Choroid plexus epithelial cell (primary cell): ENCODE results near the gene PRR16.

Source experiments
- DNase-seq: peaks from one replicate; pipeline ENCODE4 v3.0.0-alpha.2; 2010; ENCODE audit warnings: low read depth
- H3K4me3 ChIP-seq: 2 replicates; pipeline ENCODE4 v1.5.1; 2011; ENCODE audit warnings: low read depth, mild to moderate bottlenecking, control low read depth, low read length, moderate library complexity
- TF ChIP-seq, protein P1 (sequence below): conservative IDR thresholded peaks from 2 replicates; pipeline ENCODE4 v1.5.1; 2011; ENCODE audit warnings: low read depth, mild to moderate bottlenecking, control low read depth, inconsistent platforms, low read length, moderate library complexity

Gene PRR16

DNA sequence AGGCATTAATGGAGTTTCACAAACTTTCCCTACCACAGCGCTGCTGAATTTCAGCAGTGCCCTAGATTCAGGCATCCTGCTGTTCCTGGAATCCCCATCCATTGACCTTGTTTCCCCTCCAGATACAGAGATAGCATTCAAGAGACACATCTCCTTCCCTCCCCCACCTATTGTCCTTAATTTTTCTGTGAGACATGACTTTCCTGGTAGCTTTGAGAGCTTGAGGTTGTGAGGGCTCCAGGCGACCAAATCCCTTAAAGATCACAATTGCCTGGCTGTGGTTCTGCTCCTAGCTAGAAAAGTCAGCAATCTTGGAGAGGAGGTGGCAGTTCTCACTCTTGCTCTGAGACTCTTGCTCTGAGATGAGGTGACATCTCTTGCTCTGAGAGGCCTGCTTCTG lies 48.0 kb downstream of the PRR16 start:
- TF ChIP-seq, protein P1, sequence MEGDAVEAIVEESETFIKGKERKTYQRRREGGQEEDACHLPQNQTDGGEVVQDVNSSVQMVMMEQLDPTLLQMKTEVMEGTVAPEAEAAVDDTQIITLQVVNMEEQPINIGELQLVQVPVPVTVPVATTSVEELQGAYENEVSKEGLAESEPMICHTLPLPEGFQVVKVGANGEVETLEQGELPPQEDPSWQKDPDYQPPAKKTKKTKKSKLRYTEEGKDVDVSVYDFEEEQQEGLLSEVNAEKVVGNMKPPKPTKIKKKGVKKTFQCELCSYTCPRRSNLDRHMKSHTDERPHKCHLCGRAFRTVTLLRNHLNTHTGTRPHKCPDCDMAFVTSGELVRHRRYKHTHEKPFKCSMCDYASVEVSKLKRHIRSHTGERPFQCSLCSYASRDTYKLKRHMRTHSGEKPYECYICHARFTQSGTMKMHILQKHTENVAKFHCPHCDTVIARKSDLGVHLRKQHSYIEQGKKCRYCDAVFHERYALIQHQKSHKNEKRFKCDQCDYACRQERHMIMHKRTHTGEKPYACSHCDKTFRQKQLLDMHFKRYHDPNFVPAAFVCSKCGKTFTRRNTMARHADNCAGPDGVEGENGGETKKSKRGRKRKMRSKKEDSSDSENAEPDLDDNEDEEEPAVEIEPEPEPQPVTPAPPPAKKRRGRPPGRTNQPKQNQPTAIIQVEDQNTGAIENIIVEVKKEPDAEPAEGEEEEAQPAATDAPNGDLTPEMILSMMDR = no peak
- peak; percentile 44 for DNase-seq
- H3K4me3 ChIP-seq = no peak overlapping the region

- no peak for DNase-seq
- TF ChIP-seq, protein P1 = no peak
- H3K4me3 ChIP-seq = no peak overlapping the region
Measured at GRCh38 chr5:120512791-120513650, 48.9 kb downstream of the PRR16 start.

DNA sequence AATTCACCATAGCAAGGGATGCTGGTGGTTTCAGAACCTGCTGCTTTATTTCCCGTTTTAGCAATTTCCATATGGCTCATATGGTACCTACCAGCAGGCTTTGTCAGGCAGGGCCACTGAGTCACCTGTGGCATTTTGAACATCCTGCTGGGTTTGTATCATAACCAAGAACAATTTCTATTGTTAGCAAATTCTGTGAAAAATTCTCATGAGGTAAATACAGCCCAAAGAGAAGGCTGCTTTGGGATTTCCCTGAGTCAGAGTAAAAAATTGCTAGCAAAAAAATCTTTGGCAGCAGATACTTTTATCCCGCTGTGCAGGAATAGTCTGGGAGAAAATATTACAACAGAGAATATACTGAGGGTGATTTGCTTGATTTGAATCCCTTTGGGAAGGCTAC lies 52.7 kb downstream of the PRR16 start:
- no peak overlapping the region for H3K4me3 ChIP-seq
- DNase-seq = peak; percentile 77

DNA sequence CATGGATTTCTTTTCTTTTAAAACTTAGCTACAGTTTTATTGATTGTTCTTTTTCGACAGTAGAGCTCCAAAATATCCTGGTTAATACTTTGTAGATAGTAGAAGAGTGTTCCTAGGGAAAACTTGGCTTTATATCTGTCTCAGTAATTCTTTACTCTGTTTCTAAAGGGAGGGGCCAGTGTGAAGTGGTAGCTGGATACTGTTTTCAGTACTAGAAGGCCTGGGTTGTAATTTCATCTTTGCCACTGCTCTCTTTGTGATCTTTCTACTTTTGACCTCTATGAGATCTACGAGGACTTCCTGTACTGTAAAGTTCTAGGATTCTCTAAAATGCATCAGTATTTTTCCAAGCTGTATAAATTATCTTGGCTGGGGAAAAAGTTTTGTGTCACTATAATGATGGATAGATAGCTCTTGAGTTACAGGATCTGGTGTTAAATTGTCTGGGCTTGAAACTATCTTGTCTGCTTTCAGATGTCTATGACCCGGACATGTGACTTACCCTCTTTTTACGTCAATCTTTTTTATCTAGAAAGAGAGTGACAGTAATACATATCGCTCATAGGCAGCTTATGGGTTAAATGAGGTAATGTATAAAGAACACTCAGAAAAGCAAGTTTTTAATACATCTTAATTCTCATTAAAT lies 53.6 kb downstream of the PRR16 start:
- TF ChIP-seq, protein P1 = no peak
- DNase-seq = peak; percentile 50
- no peak overlapping the region for H3K4me3 ChIP-seq

More for the DNA sequence above, 52.7 kb downstream of the PRR16 start:
- TF ChIP-seq, protein P1 = no peak

DNA sequence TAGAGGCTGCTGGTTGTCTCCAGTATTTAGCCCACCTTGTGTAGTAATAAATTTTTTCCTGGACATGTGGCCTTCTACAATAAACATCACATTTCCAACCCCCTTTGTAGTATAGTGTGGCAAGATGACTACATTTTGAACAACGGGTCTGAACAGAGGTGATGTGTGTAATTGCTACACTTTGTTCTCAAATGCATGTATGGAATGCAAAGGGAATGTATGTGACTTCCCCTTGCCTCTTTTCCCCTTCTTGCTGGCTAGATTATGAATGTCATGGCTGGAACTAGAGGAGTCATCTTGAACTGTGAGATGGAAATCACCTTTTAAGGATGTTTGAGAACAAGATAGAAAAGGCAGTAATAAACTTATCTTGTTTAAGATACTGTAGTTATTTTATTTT lies 54.5 kb downstream of the PRR16 start:
- no peak overlapping the region for H3K4me3 ChIP-seq
- peak; percentile 48 for DNase-seq
- TF ChIP-seq, protein P1 = no peak

DNA sequence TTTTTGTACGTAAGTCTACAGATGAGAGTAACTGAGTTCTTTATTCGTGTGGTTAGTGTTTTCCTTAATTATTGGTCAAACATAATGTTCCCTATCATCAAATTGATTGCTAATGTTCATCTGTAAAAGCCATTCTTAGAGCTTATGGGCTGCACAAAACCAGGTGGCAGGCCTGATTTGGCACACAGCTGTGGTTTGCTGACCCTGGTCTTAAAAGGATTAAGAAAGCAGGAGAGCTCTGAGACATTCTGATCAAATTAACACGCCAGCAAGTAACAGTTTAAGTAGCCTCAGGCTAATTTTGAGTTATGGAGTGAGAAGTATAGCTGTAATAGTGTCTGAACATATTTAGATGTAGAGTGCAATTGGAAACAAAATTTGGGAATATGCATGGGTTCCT lies 63.2 kb downstream of the PRR16 start:
- DNase-seq = no peak
- TF ChIP-seq, protein P1 = no peak
- H3K4me3 ChIP-seq = no peak overlapping the region
